Inferior parietal cortex (tissue), 1 donor: Measurements from ENCODE around the gene SLC1A3.
"Not testable (repeated sequence)": the region's sequence is repeated elsewhere in the genome, so short reads cannot be mapped to it uniquely, and the experiment has no call there.

ENCODE experiments used
- DNase-seq: peaks from one replicate; pipeline ENCODE4 v3.0.0-alpha.2; 2016; ENCODE audit errors: extremely low spot score

SLC1A3 gene

GRCh38 chr5:36630201-36631145 lies 24.1 kb downstream of the SLC1A3 start:
- DNase-seq = no peak

GRCh38 chr5:36631154-36631553 lies 24.7 kb downstream of the SLC1A3 start:
- DNase-seq = no peak

GRCh38 chr5:36631620-36632362 lies 25.4 kb downstream of the SLC1A3 start:
- no peak for DNase-seq

GRCh38 chr5:36632363-36632664 lies 25.9 kb downstream of the SLC1A3 start:
- DNase-seq = no peak

GRCh38 chr5:36635721-36636390 lies 29.4 kb downstream of the SLC1A3 start:
- DNase-seq = no peak

- DNase-seq = no peak
These were observed 30.7 kb downstream of the SLC1A3 start for GRCh38 chr5:36637101-36637500.

- DNase-seq = no peak
These were observed 31.1 kb downstream of the SLC1A3 start for GRCh38 chr5:36637516-36637915.

- no peak for DNase-seq
These were observed 31.6 kb downstream of the SLC1A3 start for GRCh38 chr5:36638056-36638455.

- DNase-seq = no peak
These were observed 34.5 kb downstream of the SLC1A3 start for GRCh38 chr5:36640949-36641348.

- no peak for DNase-seq
These were observed 35.0 kb downstream of the SLC1A3 start for GRCh38 chr5:36641431-36641830.

- DNase-seq = no peak
These were observed 35.7 kb downstream of the SLC1A3 start for GRCh38 chr5:36642089-36642488.

GRCh38 chr5:36643162-36643561 lies 36.8 kb downstream of the SLC1A3 start:
- no peak for DNase-seq

- not testable (repeated sequence) for DNase-seq
These were observed 37.4 kb downstream of the SLC1A3 start for GRCh38 chr5:36643841-36644240.

GRCh38 chr5:36644727-36645126 lies 38.3 kb downstream of the SLC1A3 start:
- no peak for DNase-seq

- DNase-seq = no peak
These were observed 39.7 kb downstream of the SLC1A3 start for GRCh38 chr5:36646100-36646499.

- DNase-seq = no peak
These were observed 40.2 kb downstream of the SLC1A3 start for GRCh38 chr5:36646507-36647023.

- no peak for DNase-seq
These were observed 40.6 kb downstream of the SLC1A3 start for GRCh38 chr5:36647046-36647445.

GRCh38 chr5:36648426-36648825 lies 42.0 kb downstream of the SLC1A3 start:
- DNase-seq = no peak

GRCh38 chr5:36651761-36652685 lies 45.6 kb downstream of the SLC1A3 start:
- no peak for DNase-seq

GRCh38 chr5:36653044-36653705 lies 46.8 kb downstream of the SLC1A3 start:
- DNase-seq = no peak

GRCh38 chr5:36654564-36654963 lies 48.2 kb downstream of the SLC1A3 start:
- no peak for DNase-seq
